Renal cortex interstitium (tissue), 3 donors: Measurements from ENCODE around the gene PGA3. TPM values are rescaled to one million over a fixed set of nuclear protein-coding genes. Genes with fewer than 3 reads are reported as not detected.

Experiments used
- polyA plus RNA-seq, 3 donors: library from polyadenylated mRNA; unstranded; fragments of 120-200 nt; gene quantifications; one replicate each; pipeline ENCODE4 v1.2.1, GENCODE V29; 2013; ENCODE audit not compliant: insufficient read length in 3 of 3

The PGA3 gene
- polyA plus RNA-seq, 3 donors = 0.14 to 0.39 (median 0.19) TPM

Other genes with a start within 250 kb of the PGA3 start
- gene CD6, start 231.8 kb upstream of the PGA3 start, polyA plus RNA-seq = 1 to 10 TPM in 2 of 3 donors, under 1 TPM in 1; 0.95 to 1.5 (median 1.4) TPM
- gene CD5, start 101.0 kb upstream of the PGA3 start, polyA plus RNA-seq = under 1 TPM in 2 of 3 donors, not detected in 1; 0.09 to 0.14 TPM
- gene VPS37C, start 42.1 kb upstream of the PGA3 start, polyA plus RNA-seq = 10 to 100 TPM; 16.9 to 22.0 (median 19.2) TPM
- gene PGA4, start 18.8 kb downstream of the PGA3 start, polyA plus RNA-seq = under 1 TPM; 0.05 to 0.25 (median 0.16) TPM
- under 1 TPM in 2 of 3 donors, not detected in 1; 0.23 to 0.48 TPM for gene PGA5, start 37.7 kb downstream of the PGA3 start, polyA plus RNA-seq
- 1 to 10 TPM; 2.3 to 4.4 (median 3.1) TPM for gene VWCE, start 91.8 kb downstream of the PGA3 start, polyA plus RNA-seq
- gene DDB1, start 129.6 kb downstream of the PGA3 start, polyA plus RNA-seq = 100 to 1,000 TPM; 227 to 256 (median 230) TPM
- gene TKFC, start 129.7 kb downstream of the PGA3 start, polyA plus RNA-seq = 10 to 100 TPM; 50.3 to 67.4 (median 62.4) TPM
- gene CYB561A3, start 158.4 kb downstream of the PGA3 start, polyA plus RNA-seq = 10 to 100 TPM; 25.7 to 28.3 (median 27.9) TPM
- gene TMEM138, start 158.9 kb downstream of the PGA3 start, polyA plus RNA-seq = 10 to 100 TPM; 42.0 to 44.9 (median 43.1) TPM
- gene TMEM216, start 189.1 kb downstream of the PGA3 start, polyA plus RNA-seq = 10 to 100 TPM; 29.4 to 35.6 (median 34.3) TPM
- 100 to 1,000 TPM in 2 of 3 donors, 10 to 100 TPM in 1; 99.7 to 121 (median 109) TPM for gene CPSF7, start 226.5 kb downstream of the PGA3 start, polyA plus RNA-seq
- gene SDHAF2, start 226.6 kb downstream of the PGA3 start, polyA plus RNA-seq = 10 to 100 TPM; 50.2 to 53.7 (median 50.4) TPM